Measurements from ENCODE around the gene MICAL2.

The MICAL2 gene

GRCh38 chr11:12269104-12269441 lies 158.7 kb downstream of the MICAL2 start:
- no peak overlapping the region for H3K4me3 ChIP-seq (ENCODE audit: low read depth, low read length)
- no peak for DNase-seq (ENCODE audit: low read depth)
- TF ChIP-seq CTCF (IDR thresholded peaks at IDR 0.05; ENCODE audit: low read depth, low read length, missing control alignments): no peak

- H3K4me3 ChIP-seq (ENCODE audit: low read depth, low read length): no peak overlapping the region
- TF ChIP-seq CTCF (IDR thresholded peaks at IDR 0.05; ENCODE audit: low read depth, low read length, missing control alignments): no peak
- no peak for DNase-seq (ENCODE audit: low read depth)
Observed at GRCh38 chr11:12269446-12270214, 159.2 kb downstream of the MICAL2 start.

- DNase-seq (ENCODE audit: low read depth): no peak
- no peak overlapping the region for H3K4me3 ChIP-seq (ENCODE audit: low read depth, low read length)
- TF ChIP-seq CTCF (IDR thresholded peaks at IDR 0.05; ENCODE audit: low read depth, low read length, missing control alignments): no peak
Observed at GRCh38 chr11:12270215-12270797, 159.9 kb downstream of the MICAL2 start.

DNA sequence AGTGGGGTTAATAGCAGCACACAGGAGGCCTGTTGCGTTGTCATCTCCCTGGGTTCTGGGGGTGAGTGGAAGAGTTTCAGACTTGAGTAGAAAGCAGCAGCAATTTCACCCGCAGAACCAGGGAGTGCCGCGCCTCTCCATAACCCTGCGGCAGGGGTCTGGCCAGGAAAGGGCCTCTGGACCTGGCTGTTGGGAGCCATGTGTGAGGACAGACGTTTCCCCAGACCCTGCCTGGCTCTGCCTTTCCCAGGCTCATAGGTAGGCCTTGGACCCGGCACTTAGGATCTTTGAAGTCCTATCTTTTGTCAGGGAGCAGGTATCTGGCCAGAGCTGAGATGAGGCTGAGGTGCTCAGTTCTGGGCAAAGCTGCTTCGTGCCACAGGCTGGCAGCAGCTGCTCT lies 160.4 kb downstream of the MICAL2 start:
- H3K4me3 ChIP-seq (ENCODE audit: low read depth, low read length): no peak overlapping the region
- TF ChIP-seq CTCF (IDR thresholded peaks at IDR 0.05; ENCODE audit: low read depth, low read length, missing control alignments): no peak
- DNase-seq (ENCODE audit: low read depth): no peak

GRCh38 chr11:12271241-12271640 lies 160.9 kb downstream of the MICAL2 start:
- no peak for TF ChIP-seq CTCF (IDR thresholded peaks at IDR 0.05; ENCODE audit: low read depth, low read length, missing control alignments)
- DNase-seq (ENCODE audit: low read depth): no peak
- no peak overlapping the region for H3K4me3 ChIP-seq (ENCODE audit: low read depth, low read length)

- DNase-seq (ENCODE audit: low read depth): no peak
- no peak for TF ChIP-seq CTCF (IDR thresholded peaks at IDR 0.05; ENCODE audit: low read depth, low read length, missing control alignments)
- no peak overlapping the region for H3K4me3 ChIP-seq (ENCODE audit: low read depth, low read length)
Observed at GRCh38 chr11:12271826-12272366, 161.5 kb downstream of the MICAL2 start.

Data from GM12864 (cell line).